ENCODE results near the gene EPN2.

The EPN2 gene

GRCh38 chr17:19383681-19384470, 146.7 kb downstream of the EPN2 start:
- no peak for DNase-seq

- DNase-seq = peak; percentile 48
Observed at GRCh38 chr17:19384723-19385391, 147.7 kb downstream of the EPN2 start.

GRCh38 chr17:19385521-19385983, 148.4 kb downstream of the EPN2 start:
- no peak for DNase-seq

Data from OCI-M1 (cell line).